Fibroblast of peridontal ligament (primary cell): Measurements from ENCODE around the gene SLC6A17.

Experiments used
- DNase-seq: peaks from one replicate; pipeline ENCODE4 v3.0.0-alpha.2; 2010; ENCODE audit errors: extremely low read depth

Gene SLC6A17

DNA sequence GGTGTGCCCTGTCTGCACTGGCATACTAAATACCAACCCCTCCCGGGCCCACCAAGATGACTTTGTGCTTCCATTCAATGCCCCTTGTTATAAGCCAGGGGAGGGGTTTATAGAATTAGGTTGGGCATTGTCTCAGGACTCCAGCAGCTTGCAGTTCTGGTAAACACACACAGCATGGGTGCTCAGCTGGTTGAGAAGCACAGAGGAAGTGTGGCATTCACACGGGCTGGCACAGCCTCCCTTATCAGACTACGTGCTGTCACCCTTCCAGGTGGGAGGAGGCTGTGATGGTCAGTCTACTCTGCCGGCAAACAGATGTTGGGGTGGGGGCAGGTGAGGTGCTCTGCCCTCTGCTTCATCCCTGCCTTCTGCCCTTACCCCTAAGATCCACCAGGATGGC, 15.0 kb upstream of the SLC6A17 start:
- DNase-seq, result no peak

DNA sequence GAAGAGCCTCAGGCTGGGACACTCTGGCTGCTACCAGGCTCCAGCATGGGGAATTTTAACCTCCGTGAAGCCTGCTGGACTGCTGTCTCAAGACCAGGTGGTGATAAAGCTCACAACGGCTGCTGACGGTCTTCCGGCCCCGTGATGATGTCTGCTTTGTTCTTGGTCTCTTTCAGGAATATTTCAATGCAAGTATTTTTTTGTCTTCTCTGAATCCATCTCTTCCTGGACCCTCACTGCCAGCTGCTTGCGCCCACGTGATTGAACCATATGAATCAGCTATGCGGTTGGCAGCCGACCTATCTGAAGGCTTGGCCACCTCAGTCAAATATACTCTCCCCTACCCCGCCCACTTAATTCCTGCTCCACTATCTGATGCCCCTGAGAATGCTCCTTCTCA, 14.6 kb upstream of the SLC6A17 start:
- DNase-seq, result no peak

- no peak for DNase-seq
These were observed 13.4 kb upstream of the SLC6A17 start for GRCh38 chr1:110136911-110137310.

- no peak for DNase-seq
These were observed 11.3 kb upstream of the SLC6A17 start for GRCh38 chr1:110138956-110139355.

DNA sequence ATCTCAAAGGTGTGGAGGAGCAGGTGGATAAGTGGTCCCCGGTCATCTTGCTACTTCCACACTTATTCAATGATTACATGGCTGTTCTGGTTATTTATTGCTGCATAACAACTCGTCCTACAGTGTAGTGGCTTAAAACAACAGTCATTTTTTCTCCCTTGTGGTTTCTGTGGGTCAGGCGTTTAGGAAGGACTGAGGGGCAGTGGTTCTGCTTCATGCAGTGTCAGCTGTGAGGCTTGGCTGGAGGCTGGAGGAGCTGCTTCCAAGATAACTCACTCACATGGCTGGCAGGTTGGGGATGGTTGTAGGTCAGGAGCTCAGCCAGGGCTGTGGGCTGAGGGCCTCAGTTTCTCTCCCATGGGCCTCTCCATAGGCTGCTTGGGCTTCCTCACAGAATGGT, 5.9 kb upstream of the SLC6A17 start:
- DNase-seq, result no peak

DNA sequence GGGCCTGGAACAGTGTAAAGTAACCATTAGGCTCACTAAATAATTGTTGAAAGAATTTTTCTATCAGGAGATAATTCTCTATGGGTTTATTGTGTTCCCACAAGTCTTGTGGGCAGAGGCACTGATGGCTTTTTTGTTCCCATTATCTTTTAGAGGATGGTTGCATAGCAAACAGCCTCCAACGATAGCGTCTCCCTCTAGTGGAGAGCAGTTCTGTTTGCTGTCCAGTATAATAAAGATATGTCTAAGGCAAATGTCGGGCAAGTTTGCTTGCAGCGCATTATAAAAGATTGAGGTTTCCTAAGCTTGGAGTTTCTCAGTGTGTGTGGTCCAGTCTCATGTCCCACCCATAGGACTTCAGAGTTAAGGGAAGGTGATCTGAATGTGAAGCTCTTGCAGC, 1.3 kb upstream of the SLC6A17 start:
- no peak for DNase-seq

DNA sequence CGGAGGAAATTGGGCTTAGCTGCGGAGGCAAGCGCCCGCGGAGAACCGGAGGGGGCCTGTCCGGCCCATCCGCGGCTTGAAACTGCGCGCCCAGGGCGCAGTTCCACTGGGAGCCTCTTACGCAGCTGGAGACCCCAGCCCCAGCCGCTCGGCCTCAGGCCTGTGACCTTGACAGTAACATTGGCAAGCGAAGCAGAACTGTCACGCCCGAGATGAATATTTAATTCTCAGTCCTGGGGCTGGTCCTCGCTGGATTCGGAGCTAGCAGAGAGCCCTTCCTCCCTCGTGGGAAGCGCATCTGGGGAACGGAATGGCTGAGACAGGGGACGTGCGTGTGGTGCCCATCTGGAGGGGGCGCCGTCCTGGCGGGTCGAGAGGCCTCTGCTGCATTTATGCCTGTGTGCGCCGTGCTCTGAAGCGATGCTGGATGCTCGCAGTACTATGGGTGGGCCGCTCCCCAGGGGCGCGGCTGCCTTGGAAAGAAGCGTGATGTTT, 928 bp downstream of the SLC6A17 start:
- DNase-seq, result no peak

DNA sequence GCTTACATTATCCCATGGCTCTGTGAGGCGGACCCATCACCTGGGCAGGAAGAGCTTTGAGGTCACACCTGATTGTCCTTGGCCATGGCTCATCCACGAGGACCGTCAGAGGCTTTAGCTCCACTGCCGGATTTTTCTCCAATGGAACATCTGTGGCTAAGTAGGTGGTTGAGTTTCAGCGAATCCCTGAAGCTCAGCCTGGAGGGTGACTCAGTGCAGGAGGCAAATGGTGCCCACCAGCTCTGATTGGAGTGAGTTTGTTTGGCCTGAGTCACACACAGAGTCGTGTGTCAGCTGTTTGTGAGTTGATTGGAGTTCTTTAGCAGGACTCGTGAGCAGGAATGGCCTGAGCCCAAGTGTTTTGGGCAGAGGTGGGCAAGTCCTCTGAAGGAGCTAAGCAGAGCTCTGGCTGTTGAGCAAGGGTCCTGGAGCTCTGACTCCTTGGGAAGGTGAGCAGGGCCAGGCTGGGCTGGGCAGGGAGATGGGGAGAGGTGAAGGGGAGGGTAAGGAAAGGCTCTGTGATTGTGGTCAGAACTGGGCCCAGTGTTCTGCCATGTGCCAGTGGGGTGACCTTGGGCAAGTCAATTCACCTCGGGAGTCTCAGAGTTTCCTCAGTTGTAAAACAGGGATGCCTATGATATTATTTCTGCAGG, 2.0 kb downstream of the SLC6A17 start:
- DNase-seq, result peak; percentile 37

- no peak for DNase-seq
These were observed 3.2 kb downstream of the SLC6A17 start for GRCh38 chr1:110153407-110153950.

DNA sequence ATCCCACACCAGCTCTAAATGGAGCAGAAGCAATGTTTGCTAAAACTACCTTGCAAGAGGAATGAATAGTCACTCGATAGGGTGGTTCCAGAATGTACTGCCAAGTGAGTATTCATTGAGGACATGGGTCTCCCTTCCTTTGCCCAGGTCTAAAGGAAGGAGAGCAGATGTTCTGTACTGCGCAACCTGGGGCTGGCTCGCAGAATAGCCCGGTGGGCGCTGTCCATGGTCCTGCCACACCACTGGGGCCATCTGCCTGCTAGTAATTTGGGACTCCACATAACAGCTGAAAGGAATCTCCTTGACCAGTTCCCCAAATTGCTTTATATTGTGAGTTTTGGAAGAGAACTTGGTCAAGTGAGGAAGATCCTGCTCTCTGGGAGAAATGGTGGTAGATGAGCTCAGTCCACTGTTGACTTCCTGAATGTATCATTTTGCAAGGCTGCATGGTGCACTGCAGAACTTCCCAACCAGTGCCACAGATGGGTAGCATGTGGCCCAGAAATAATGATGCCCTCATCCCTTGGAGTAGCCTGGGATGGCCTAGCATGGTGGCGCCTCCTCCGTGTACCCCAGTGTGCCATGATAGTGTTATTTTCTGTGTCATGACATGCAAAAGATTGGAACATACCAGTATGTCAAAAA, 5.7 kb downstream of the SLC6A17 start:
- peak; percentile 57 for DNase-seq

- DNase-seq, result no peak
These were observed 8.0 kb downstream of the SLC6A17 start for GRCh38 chr1:110158261-110158660.

- no peak for DNase-seq
These were observed 8.9 kb downstream of the SLC6A17 start for GRCh38 chr1:110159168-110159567.

- DNase-seq, result no peak
These were observed 10.3 kb downstream of the SLC6A17 start for GRCh38 chr1:110160538-110161100.

DNA sequence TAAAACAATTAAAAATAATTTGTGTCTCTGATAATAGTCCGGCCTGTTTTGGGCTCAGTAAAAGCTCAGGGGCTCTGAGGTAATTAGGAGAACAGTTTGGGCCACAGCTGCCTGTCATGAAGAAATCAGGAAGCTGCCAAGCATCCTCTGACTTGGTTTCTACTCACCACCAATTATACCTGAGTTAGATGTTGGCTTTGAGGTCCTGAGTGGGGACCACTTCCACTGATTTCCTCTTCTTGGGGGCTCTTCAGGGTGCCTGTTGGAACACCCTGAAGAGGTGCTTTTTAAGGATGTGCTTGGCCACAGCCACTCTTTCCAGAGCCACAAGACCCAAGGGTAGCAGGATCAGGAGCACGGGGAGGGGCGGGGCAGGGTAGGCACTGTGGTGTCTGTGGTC, 10.9 kb downstream of the SLC6A17 start:
- DNase-seq, result no peak

DNA sequence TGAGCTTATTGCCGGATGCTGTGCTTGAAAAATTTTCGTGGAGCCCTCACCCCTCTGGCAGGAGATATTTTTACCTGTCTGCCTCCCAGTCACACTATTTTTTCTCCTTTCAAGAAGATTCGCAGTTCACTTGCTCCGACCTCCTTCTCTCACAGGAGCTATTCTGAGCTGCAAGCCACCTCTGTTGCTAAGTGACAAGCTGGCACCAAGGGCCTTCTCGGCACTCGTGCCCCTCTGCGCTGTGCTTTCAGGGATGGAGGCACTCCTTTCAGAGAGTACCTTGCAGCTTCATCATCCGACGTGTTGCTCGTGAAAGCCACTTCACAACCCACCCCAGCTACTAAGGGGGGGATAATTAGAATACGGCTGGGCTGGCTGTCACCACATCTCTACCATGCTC, 11.6 kb downstream of the SLC6A17 start:
- no peak for DNase-seq

DNA sequence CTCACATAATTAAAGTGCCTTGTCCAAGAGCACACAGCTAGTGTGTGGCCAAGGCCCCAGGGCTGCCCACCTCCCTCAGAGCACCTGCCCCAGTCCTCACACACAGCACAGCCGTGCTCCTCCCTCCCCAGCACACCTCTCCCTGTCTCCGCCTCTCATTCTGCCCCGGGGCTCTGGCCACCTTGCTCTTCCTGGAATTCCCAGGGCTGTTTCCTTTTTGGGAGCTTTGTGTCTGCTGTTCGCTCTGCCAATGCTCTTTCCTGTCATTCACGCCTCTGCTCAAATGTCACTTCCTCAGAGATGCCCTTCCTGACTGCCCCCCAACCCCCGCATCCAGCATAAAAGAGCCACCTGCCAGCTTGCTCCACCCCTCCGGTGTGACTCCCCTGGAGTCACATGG, 13.3 kb downstream of the SLC6A17 start:
- DNase-seq, result no peak

DNA sequence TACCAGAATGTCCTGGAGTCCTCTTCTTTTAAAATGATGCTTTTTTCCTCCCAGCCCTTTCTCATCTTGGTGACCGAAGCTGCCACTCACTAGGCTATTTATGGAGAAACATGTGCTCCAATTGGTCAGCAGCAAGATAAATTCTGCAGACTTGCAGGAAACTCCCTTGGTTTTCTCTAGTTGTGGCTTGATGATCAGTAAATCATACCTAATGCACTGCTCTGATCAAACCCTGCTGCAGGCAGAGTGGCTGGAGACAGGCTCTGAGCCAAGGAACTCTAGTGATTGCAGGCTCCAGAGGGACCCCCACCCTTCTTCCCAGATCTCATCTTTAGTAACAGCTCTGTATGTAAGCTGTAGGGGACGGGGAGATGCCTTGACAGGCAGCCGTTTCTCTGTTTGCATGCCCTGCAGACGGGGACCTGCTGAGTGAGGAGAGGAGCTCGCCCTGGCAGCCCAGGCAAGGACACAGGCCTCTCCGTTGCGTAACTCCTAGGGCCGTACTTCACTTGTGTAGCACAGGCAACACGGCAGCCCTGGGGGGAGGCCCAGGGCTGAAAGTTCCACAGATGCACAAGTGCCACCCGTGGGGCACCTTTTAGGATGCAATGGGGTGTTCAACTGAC, 14.5 kb downstream of the SLC6A17 start:
- no peak for DNase-seq

DNA sequence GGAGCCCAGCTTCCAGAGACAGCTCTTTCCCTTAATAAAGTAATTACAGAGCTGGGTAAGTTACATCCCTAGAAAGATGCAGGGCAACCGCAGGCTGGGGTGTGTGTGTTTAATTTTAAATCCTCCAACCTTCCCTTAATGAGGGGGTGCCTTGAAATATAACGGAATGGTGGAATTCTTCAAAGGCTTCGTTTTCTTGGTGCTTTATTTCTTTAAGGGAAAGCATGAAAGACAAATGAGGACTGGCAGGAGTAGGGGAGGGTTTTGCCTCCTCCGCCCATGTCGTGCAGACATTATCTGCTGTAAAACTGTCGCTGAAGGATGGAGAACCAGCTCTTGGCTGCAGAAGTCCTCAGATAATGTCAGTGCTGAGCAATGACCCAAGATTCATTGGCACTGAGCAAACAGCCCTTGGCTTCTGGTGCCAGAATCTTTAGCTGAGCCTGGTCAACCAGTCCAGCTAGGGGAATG, 15.5 kb downstream of the SLC6A17 start:
- DNase-seq, result no peak

- DNase-seq, result no peak
These were observed 16.6 kb downstream of the SLC6A17 start for GRCh38 chr1:110166861-110167260.

DNA sequence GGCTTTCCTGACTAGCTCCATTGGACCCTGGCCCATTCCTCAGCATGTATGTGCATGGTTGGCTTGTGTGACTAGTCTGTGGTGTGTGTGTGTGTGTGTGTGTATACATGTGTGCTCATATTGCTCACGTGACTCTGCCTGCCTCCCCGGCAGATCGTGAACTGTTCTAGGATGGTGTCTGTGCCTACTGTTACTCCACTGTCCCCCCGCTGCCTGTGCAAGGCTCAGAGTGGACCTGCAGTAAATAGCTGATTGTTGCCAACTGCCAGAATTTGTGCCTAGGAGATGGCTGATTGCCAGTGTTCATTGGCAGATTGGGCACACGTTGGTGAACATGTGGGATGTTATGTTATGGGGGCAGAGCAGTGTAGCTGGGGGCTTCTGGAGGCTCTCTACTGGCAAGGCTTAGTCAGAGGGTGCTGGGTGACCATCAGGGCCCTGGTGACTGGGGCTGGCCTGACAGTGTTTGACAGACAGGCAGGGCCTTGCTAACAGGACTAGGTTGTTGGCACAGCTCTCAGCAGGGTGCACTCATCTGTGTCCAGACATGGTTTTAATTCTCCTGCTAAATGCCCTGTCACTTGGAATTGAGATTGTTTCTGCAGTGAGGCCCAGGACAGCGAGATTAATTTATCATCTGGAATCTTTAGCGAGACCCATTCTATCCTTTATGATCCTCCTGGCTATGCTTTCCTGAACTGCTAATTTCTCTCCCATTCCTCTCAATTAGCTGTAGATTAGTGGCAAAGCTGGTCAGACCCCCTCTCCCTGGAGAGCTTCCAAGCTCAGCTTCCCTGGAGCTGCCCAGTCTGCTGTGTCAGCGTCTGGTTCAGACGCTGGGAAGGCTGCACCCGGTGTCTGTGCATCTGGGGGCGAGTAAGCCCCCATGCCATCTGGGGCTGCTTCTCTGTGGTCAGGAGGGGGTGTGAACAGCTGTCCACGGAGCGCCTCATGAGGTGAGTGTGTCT, 20.8 kb downstream of the SLC6A17 start:
- no peak for DNase-seq

GRCh38 chr1:110172001-110172400, 21.7 kb downstream of the SLC6A17 start:
- no peak for DNase-seq
